MG63 (cell line): Measurements from ENCODE around the gene FAM25G. TPM values are rescaled to one million over a fixed set of nuclear protein-coding genes. Genes with fewer than 3 reads are reported as not detected.
A peak's percentile ranks its signal among the peaks of the same experiment; 100 is the strongest.
"Not testable (repeated sequence)": the region's sequence is repeated elsewhere in the genome, so short reads cannot be mapped to it uniquely, and the experiment has no call there.

Experiments used
- DNase-seq: peaks from one replicate; pipeline ENCODE4 v3.0.0-alpha.2; 2020
- H3K27me3 ChIP-seq: fragments of 250-450 bp; sonication (Bioruptor Pico); 2 replicates; pipeline ENCODE4 v1.5.1; 2020; ENCODE audit warnings: mild to moderate bottlenecking, moderate library complexity
- H3K36me3 ChIP-seq: fragments of 250-450 bp; sonication (Bioruptor Pico); 2 replicates; pipeline ENCODE4 v1.5.1; 2020; ENCODE audit warnings: mild to moderate bottlenecking, moderate library complexity
- H3K4me3 ChIP-seq: fragments of 250-450 bp; sonication (Bioruptor Pico); 2 replicates; pipeline ENCODE4 v1.5.1; 2020; ENCODE audit warnings: mild to moderate bottlenecking, moderate library complexity
- H3K9me3 ChIP-seq: fragments of 250-450 bp; sonication (Bioruptor Pico); 2 replicates; pipeline ENCODE4 v1.5.1; 2020; ENCODE audit warnings: mild to moderate bottlenecking, moderate library complexity
- total RNA-seq: library from RNA; depleted of rRNA; stranded (reverse); fragments of >200 nt; shearing (Covaris generic); gene quantifications from 2 replicates; pipeline ENCODE4 v1.2.3, GENCODE V29; 2014; ENCODE audit warnings: low replicate concordance; rRNA removed

The FAM25G gene
- not detected in 2 replicates for total RNA-seq

GRCh38 chr10:47491600-47491999 is at the start of gene FAM25G:
FAM25G (minus strand) TSS chr10:47491700; CDS start chr10:47491674, 26 bp downstream.
- H3K36me3 ChIP-seq, H3K4me3 ChIP-seq, DNase-seq, H3K9me3 ChIP-seq, H3K27me3 ChIP-seq: not testable (repeated sequence)

GRCh38 chr10:47536430-47536829 is 44.9 kb upstream of the FAM25G start:
- not testable (repeated sequence) for DNase-seq, H3K9me3 ChIP-seq, H3K27me3 ChIP-seq, H3K36me3 ChIP-seq, H3K4me3 ChIP-seq

GRCh38 chr10:47523475-47523874 is 32.0 kb upstream of the FAM25G start, which contains the start of gene AGAP9:
AGAP9 (minus strand) TSS chr10:47523638; CDS start chr10:47523526, 112 bp downstream.
- not testable (repeated sequence) for H3K36me3 ChIP-seq, H3K27me3 ChIP-seq, H3K4me3 ChIP-seq, DNase-seq, H3K9me3 ChIP-seq

- not testable (repeated sequence) for DNase-seq, H3K36me3 ChIP-seq, H3K9me3 ChIP-seq
Measured at GRCh38 chr10:47502313-47502712, 10.8 kb upstream of the FAM25G start.

GRCh38 chr10:47494226-47494625 is 2.7 kb upstream of the FAM25G start:
- not testable (repeated sequence) for H3K27me3 ChIP-seq

More at GRCh38 chr10:47502313-47502712, 10.8 kb upstream of the FAM25G start:
- H3K27me3 ChIP-seq, H3K4me3 ChIP-seq: not testable (repeated sequence)

GRCh38 chr10:47489630-47490029 is 1.9 kb downstream of the FAM25G start:
- H3K9me3 ChIP-seq, H3K36me3 ChIP-seq, H3K4me3 ChIP-seq, DNase-seq, H3K27me3 ChIP-seq: not testable (repeated sequence)

More at GRCh38 chr10:47494226-47494625, 2.7 kb upstream of the FAM25G start:
- not testable (repeated sequence) for H3K4me3 ChIP-seq, H3K9me3 ChIP-seq, H3K36me3 ChIP-seq
- peak; percentile 53 for DNase-seq

GRCh38 chr10:47485943-47486342 is 5.6 kb downstream of the FAM25G start:
- not testable (repeated sequence) for DNase-seq, H3K4me3 ChIP-seq, H3K9me3 ChIP-seq, H3K36me3 ChIP-seq, H3K27me3 ChIP-seq

GRCh38 chr10:47484786-47485185 is 6.7 kb downstream of the FAM25G start:
- not testable (repeated sequence) for DNase-seq, H3K36me3 ChIP-seq, H3K27me3 ChIP-seq, H3K9me3 ChIP-seq, H3K4me3 ChIP-seq

GRCh38 chr10:47483923-47484322 is 7.6 kb downstream of the FAM25G start, which contains the start of gene ANXA8:
ANXA8 (minus strand) TSS chr10:47484115; CDS start chr10:47483933, 182 bp downstream.
- not testable (repeated sequence) for H3K27me3 ChIP-seq, H3K9me3 ChIP-seq, DNase-seq, H3K36me3 ChIP-seq, H3K4me3 ChIP-seq

- H3K9me3 ChIP-seq, H3K27me3 ChIP-seq, DNase-seq, H3K4me3 ChIP-seq, H3K36me3 ChIP-seq: not testable (repeated sequence)
Measured at GRCh38 chr10:47482367-47482766, 9.1 kb downstream of the FAM25G start.

GRCh38 chr10:47481768-47482181 is 9.7 kb downstream of the FAM25G start:
- not testable (repeated sequence) for H3K36me3 ChIP-seq, H3K27me3 ChIP-seq, H3K9me3 ChIP-seq, H3K4me3 ChIP-seq
- peak; percentile 33 for DNase-seq

GRCh38 chr10:47481182-47481766 is 10.2 kb downstream of the FAM25G start:
- not testable (repeated sequence) for H3K36me3 ChIP-seq, H3K9me3 ChIP-seq
- peak; percentile 50 for DNase-seq

GRCh38 chr10:47480133-47480532 is 11.4 kb downstream of the FAM25G start:
- not testable (repeated sequence) for H3K36me3 ChIP-seq, H3K9me3 ChIP-seq, H3K4me3 ChIP-seq, H3K27me3 ChIP-seq, DNase-seq

More at GRCh38 chr10:47481182-47481766, 10.2 kb downstream of the FAM25G start:
- H3K27me3 ChIP-seq, H3K4me3 ChIP-seq: not testable (repeated sequence)

- H3K4me3 ChIP-seq, H3K36me3 ChIP-seq, DNase-seq, H3K27me3 ChIP-seq, H3K9me3 ChIP-seq: not testable (repeated sequence)
Measured at GRCh38 chr10:47478114-47478513, 13.4 kb downstream of the FAM25G start.

GRCh38 chr10:47477078-47477477 is 14.4 kb downstream of the FAM25G start:
- DNase-seq, H3K27me3 ChIP-seq, H3K9me3 ChIP-seq, H3K36me3 ChIP-seq, H3K4me3 ChIP-seq: not testable (repeated sequence)

GRCh38 chr10:47475101-47475500 is 16.4 kb downstream of the FAM25G start:
- not testable (repeated sequence) for H3K9me3 ChIP-seq, DNase-seq, H3K27me3 ChIP-seq, H3K4me3 ChIP-seq, H3K36me3 ChIP-seq

- not testable (repeated sequence) for DNase-seq, H3K27me3 ChIP-seq, H3K36me3 ChIP-seq, H3K4me3 ChIP-seq, H3K9me3 ChIP-seq
Measured at GRCh38 chr10:47473516-47473915, 18.0 kb downstream of the FAM25G start.

GRCh38 chr10:47472647-47473046 is 18.9 kb downstream of the FAM25G start:
- not testable (repeated sequence) for DNase-seq, H3K27me3 ChIP-seq, H3K36me3 ChIP-seq, H3K4me3 ChIP-seq, H3K9me3 ChIP-seq
